RWPE1 (cell line): Measurements from ENCODE around the gene ANKRD13D.

Source experiments
- CTCF ChIA-PET: fragments of 350-600 bp; sonication (Branson Sonifier 250); formaldehyde crosslinking; extraction: SDS; loops from one replicate; lab custom pipeline; 2021; lab: Yijun Ruan, JAX
- POLR2A ChIA-PET: fragments of 400-600 bp; formaldehyde crosslinking; extraction: SDS; loops from one replicate; lab custom pipeline; 2020; ENCODE audit warnings: antibody characterized with exemption; ENCODE audit not compliant: low non-redundant PET; lab: Yijun Ruan, JAX
- DNase-seq: peaks from one replicate; pipeline ENCODE4 v3.0.0; 2012; ENCODE audit warnings: low spot score
- H3K27ac ChIP-seq: fragments of 450-650 bp; 2 replicates; pipeline ENCODE4 v1.5.1; 2017
- CTCF ChIP-seq: fragments of 450-650 bp; conservative IDR thresholded peaks from 2 replicates; pipeline ENCODE4 v1.5.1; 2017; ENCODE audit warnings: low read depth, mild to moderate bottlenecking

ANKRD13D gene

GRCh38 chr11:67269401-67270255 is 19.5 kb upstream of the ANKRD13D start:
- DNase-seq = no peak
- CTCF ChIA-PET = interaction anchor here (0.6 kb wide), 2 partner anchors 18 to 102 kb away, joined by 3 to 4 read pairs; no protein-coding TSS in a partner anchor
- TF ChIP-seq CTCF = no peak
- POLR2A ChIA-PET = interaction anchor here (1.3 kb wide), 1 partner anchor 48 kb away, joined by 3 read pairs; no protein-coding TSS in a partner anchor
- H3K27ac ChIP-seq = peak overlapping the region; percentile 96

- ChIA-PET POLR2A (interaction anchor here (1.3 kb wide), 1 partner anchor 47 kb away, joined by 3 read pairs; no protein-coding TSS in a partner anchor), CTCF (interaction anchor here (0.6 to 1.6 kb wide), 3 partner anchors 8 to 102 kb away, joined by 3 to 7 read pairs (median 4); no protein-coding TSS in a partner anchor)
- TF ChIP-seq CTCF = no peak
- no peak for DNase-seq
- H3K27ac ChIP-seq = peak overlapping the region; percentile 96
Observed at GRCh38 chr11:67270256-67271204, 18.6 kb upstream of the ANKRD13D start.

- H3K27ac ChIP-seq = peak overlapping the region; percentile 96
- ChIA-PET CTCF (interaction anchor here (0.5 to 1.6 kb wide), 2 partner anchors 8 to 39 kb away, joined by 3 to 7 read pairs; no protein-coding TSS in a partner anchor), POLR2A (no interaction called here)
- DNase-seq = no peak
- TF ChIP-seq CTCF = no peak
Observed at GRCh38 chr11:67271205-67271540, 17.9 kb upstream of the ANKRD13D start.

- DNase-seq = no peak
- CTCF ChIA-PET = interaction anchor here (0.5 to 1.6 kb wide), 3 partner anchors 9 to 989 kb away, joined by 3 to 7 read pairs (median 3); no protein-coding TSS in a partner anchor
- POLR2A ChIA-PET = no interaction called here
- H3K27ac ChIP-seq = peak overlapping the region; percentile 96
- no peak for TF ChIP-seq CTCF
Observed at GRCh38 chr11:67271541-67272284, 17.4 kb upstream of the ANKRD13D start.

GRCh38 chr11:67272327-67273259 is 16.5 kb upstream of the ANKRD13D start:
- CTCF ChIA-PET = interaction anchor here (0.5 to 1.6 kb wide), 3 partner anchors 10 to 990 kb away, joined by 3 to 7 read pairs (median 4); no protein-coding TSS in a partner anchor
- H3K27ac ChIP-seq = peak overlapping the region; percentile 96
- TF ChIP-seq CTCF = no peak
- no peak for DNase-seq
- POLR2A ChIA-PET = no interaction called here
